Keratinocyte (primary cell): Measurements from ENCODE around the gene BLOC1S4. TPM values are rescaled to one million over a fixed set of nuclear protein-coding genes. Genes with fewer than 3 reads are reported as not detected.

ENCODE experiments used
- DNase-seq: peaks from one replicate; pipeline ENCODE4 v3.0.0-alpha.2; 2011; ENCODE audit warnings: low read depth, missing footprints, low spot score
- FAIRE-seq: peaks from 2 replicates; lab custom pipeline; 2011; peaks lifted over from hg19 to GRCh38; lab: Jason Lieb, UNC
- H2AFZ ChIP-seq: 2 replicates; pipeline ENCODE4 v1.6.0; 2012; ENCODE audit warnings: low read length, control low read depth, inconsistent platforms; ENCODE audit not compliant: control insufficient read depth
- H3K27ac ChIP-seq: 2 replicates; pipeline ENCODE4 v1.5.1; 2011; ENCODE audit warnings: low read length; ENCODE audit not compliant: control insufficient read depth, insufficient read depth
- H3K27me3 ChIP-seq: 3 replicates; pipeline ENCODE4 v1.6.0; 2011; ENCODE audit warnings: low read length; ENCODE audit not compliant: control insufficient read depth, insufficient read depth; ENCODE audit errors: extremely low read depth
- H3K36me3 ChIP-seq, 2 experiments: 2 replicates in 1 of 2; 3 replicates in 1 of 2; pipeline ENCODE4 v1.5.1; 2011; ENCODE audit warnings: low read length in 2 of 2, mild to moderate bottlenecking in 1 of 2; ENCODE audit not compliant: control insufficient read depth in 2 of 2, insufficient read depth in 2 of 2; ENCODE audit errors: extremely low read depth in 1 of 2
- H3K4me1 ChIP-seq: 3 replicates; pipeline ENCODE4 v1.5.1; 2011; ENCODE audit warnings: low read length; ENCODE audit not compliant: control insufficient read depth, insufficient read depth; ENCODE audit errors: extremely low read depth
- H3K4me2 ChIP-seq: 3 replicates; pipeline ENCODE4 v1.6.0; 2011; ENCODE audit warnings: low read depth, low read length; ENCODE audit not compliant: control insufficient read depth, insufficient read depth; ENCODE audit errors: extremely low read depth
- H3K4me3 ChIP-seq, 3 experiments: fragments of 200-600 bp in 1 of 3; sonication (generic) in 1 of 3; 2 replicates in 2 of 3; 3 replicates in 1 of 3; pipeline ENCODE4 v1.5.1; 2011 to 2016; ENCODE audit warnings: low read length in 3 of 3, mild to moderate bottlenecking in 3 of 3, control low read depth in 2 of 3, inconsistent platforms in 1 of 3, low read depth in 1 of 3, mixed read lengths in 1 of 3, mixed run types in 1 of 3, moderate library complexity in 1 of 3; ENCODE audit not compliant: control insufficient read depth in 2 of 3, insufficient read depth in 2 of 3; ENCODE audit errors: extremely low read depth in 1 of 3
- H3K79me2 ChIP-seq: 2 replicates; pipeline ENCODE4 v1.6.0; 2012; ENCODE audit warnings: low read length; ENCODE audit not compliant: control insufficient read depth, insufficient read depth
- H3K9ac ChIP-seq: 3 replicates; pipeline ENCODE4 v1.6.0; 2011; ENCODE audit warnings: low read length; ENCODE audit not compliant: control insufficient read depth, insufficient read depth; ENCODE audit errors: extremely low read depth
- H3K9me1 ChIP-seq: 3 replicates; pipeline ENCODE4 v1.6.0; 2011; ENCODE audit warnings: low read length; ENCODE audit not compliant: control insufficient read depth, insufficient read depth; ENCODE audit errors: extremely low read depth
- H3K9me3 ChIP-seq: 2 replicates; pipeline ENCODE4 v1.5.1; 2012; ENCODE audit warnings: low read depth, low read length; ENCODE audit not compliant: control insufficient read depth
- H4K20me1 ChIP-seq: 3 replicates; pipeline ENCODE4 v1.6.0; 2011; ENCODE audit warnings: low read length; ENCODE audit not compliant: control insufficient read depth, insufficient read depth; ENCODE audit errors: extremely low read depth
- CTCF ChIP-seq, 3 experiments: IDR thresholded peaks in 1 of 3; conservative IDR thresholded peaks in 1 of 3; optimal IDR thresholded peaks in 1 of 3; 2 replicates in 2 of 3; 3 replicates in 1 of 3; pipeline versions ENCODE3 to v1.5.1; 2011; ENCODE audit warnings: low read length in 3 of 3, mild to moderate bottlenecking in 3 of 3, moderate library complexity in 2 of 3, control low read depth in 1 of 3, inconsistent platforms in 1 of 3; ENCODE audit not compliant: insufficient read depth in 2 of 3; ENCODE audit errors: extremely low read depth in 1 of 3
- EZH2 ChIP-seq: IDR thresholded peaks from one replicate; pipeline ENCODE4 v1.6.1; 2012; ENCODE audit warnings: inconsistent platforms, mild to moderate bottlenecking, low read length, moderate library complexity
- dilution Hi-C: fragments of 300-500 bp; cut with MboI; formaldehyde crosslinking; loops from one replicate; pipeline ENCODE4 v1.7.0; 2020; ENCODE audit warnings: low sequenced_read_pairs; ENCODE audit not compliant: extremely low pct_ligation_motif_present
- polyA plus RNA-seq, 5 experiments: library from polyadenylated mRNA; depleted of rRNA in 3 of 5; stranded (reverse) in 3 of 5; stranded (forward) in 1 of 5; unstranded in 1 of 5; fragments of >200 nt; gene quantifications; 1 replicate in 1 of 5; 2 replicates in 3 of 5; 3 replicates in 1 of 5; pipeline versions ENCODE4 v1.2.1 to v1.2.3, GENCODE V29; 2011 to 2012; ENCODE audit warnings: missing spikeins in 2 of 5, low read depth in 1 of 5, low replicate concordance in 1 of 5

Gene BLOC1S4
- polyA plus RNA-seq, 1 donor (not counting 4 experiments of a cell fraction or from before 2014, with no cell fraction given), result 11.7 TPM

GRCh38 chr4:6727081-6727942 lies 11.3 kb downstream of the BLOC1S4 start:
- Histone ChIP-seq H3K79me2 (no peaks in the 10 kb centered on the region), H3K36me3 (no peaks in the 10 kb centered on the region), H3K4me2 (no peak overlapping the region), H3K27me3 (no peaks in the 10 kb centered on the region), H3K9me3 (no peaks in the 10 kb centered on the region), H3K9ac (no peak overlapping the region), H3K4me1 (peaks cover 8% of the 10 kb centered on the region), H3K4me3 (no peak overlapping the region), H4K20me1 (no peaks in the 10 kb centered on the region), H2AFZ (no peak overlapping the region), H3K27ac (no peak overlapping the region), H3K9me1 (no peaks in the 10 kb centered on the region)
- DNase-seq (no peak), FAIRE-seq (no peak)
- TF ChIP-seq CTCF (optimal IDR thresholded peaks at IDR 0.05 in 1 of 3, IDR thresholded peaks at IDR 0.05 in 1 of 3, conservative IDR thresholded peaks at IDR 0.05 in 1 of 3; ENCODE audit: extremely low read depth in 1 of 3, insufficient read depth in 2 of 3, low read length in 3 of 3), result no peak
- no peak for TF ChIP-seq EZH2
- dilution Hi-C loops, result no loop called here

- peaks cover 13% of the 10 kb centered on the region for H3K4me1 ChIP-seq
- no peaks in the 10 kb centered on the region for H4K20me1 ChIP-seq
- H3K27me3 ChIP-seq, result no peaks in the 10 kb centered on the region
- H3K4me2 ChIP-seq, result no peak overlapping the region
- no peaks in the 10 kb centered on the region for H3K36me3 ChIP-seq
- dilution Hi-C loops, result no loop called here
- H3K9ac ChIP-seq, result no peak overlapping the region
- TF ChIP-seq CTCF (optimal IDR thresholded peaks at IDR 0.05 in 1 of 3, IDR thresholded peaks at IDR 0.05 in 1 of 3, conservative IDR thresholded peaks at IDR 0.05 in 1 of 3; ENCODE audit: extremely low read depth in 1 of 3, insufficient read depth in 2 of 3, low read length in 3 of 3), result no peak
- no peak for TF ChIP-seq EZH2
- H3K27ac ChIP-seq, result no peak overlapping the region
- no peak overlapping the region for H2AFZ ChIP-seq
- H3K9me3 ChIP-seq, result no peaks in the 10 kb centered on the region
- DNase-seq, result no peak
- FAIRE-seq, result no peak
- no peaks in the 10 kb centered on the region for H3K9me1 ChIP-seq
- H3K79me2 ChIP-seq, result no peaks in the 10 kb centered on the region
- H3K4me3 ChIP-seq, result no peak overlapping the region
Observed at GRCh38 chr4:6727943-6728250, 11.9 kb downstream of the BLOC1S4 start.
